GM19240 (cell line): ENCODE data around the gene NUP210L.
"Not testable (repeated sequence)": the region's sequence is repeated elsewhere in the genome, so short reads cannot be mapped to it uniquely, and the experiment has no call there.

ENCODE experiments used
- DNase-seq: peaks from one replicate; pipeline ENCODE4 v3.0.0; 2011; ENCODE audit warnings: low spot score; ENCODE audit not compliant: insufficient read length

The NUP210L gene

DNA sequence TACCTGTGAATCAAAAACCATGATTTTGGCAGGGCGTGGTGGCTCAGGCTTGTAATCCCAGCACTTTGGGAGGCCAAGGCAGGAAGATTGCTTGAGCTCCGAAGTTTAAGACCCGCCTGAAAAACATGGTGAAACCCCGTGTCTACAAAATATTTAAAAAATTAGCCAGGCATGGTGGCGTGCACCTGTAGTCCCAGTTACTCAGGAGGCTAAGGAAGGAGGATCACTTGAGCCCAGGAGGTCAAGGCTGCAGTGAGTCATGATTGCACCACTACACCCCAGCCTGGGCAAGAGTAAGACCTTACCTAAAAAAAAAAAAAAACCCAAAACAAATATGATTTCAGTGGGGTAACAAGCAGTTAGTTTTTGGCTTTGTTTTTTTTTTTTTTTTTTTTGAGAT is 54.7 kb downstream of the NUP210L start:
- DNase-seq: not testable (repeated sequence)

DNA sequence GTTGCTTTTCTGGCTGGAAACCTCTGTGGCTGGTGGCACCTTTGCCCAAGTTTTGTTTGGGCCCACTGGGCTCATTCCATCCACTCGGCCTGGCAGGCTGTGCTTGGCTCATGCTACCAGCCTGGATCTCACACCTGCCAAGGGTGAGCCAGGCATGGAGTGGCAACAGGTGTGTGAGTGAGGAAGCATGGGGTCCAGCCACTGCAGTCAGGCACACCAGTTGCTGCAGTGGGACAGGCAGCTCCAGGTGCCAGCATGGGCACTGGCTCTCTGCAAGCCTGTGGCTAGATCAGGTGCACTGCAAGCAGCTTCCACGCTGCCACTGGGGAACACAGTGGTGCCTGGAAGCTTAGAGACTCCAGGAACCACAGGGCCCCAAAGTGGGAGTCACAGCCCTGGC is 57.0 kb downstream of the NUP210L start:
- DNase-seq: no peak

GRCh38 chr1:154095456-154096060 is 59.3 kb downstream of the NUP210L start:
- DNase-seq: no peak

- DNase-seq: no peak
These were observed 60.5 kb downstream of the NUP210L start for GRCh38 chr1:154094411-154094810.

DNA sequence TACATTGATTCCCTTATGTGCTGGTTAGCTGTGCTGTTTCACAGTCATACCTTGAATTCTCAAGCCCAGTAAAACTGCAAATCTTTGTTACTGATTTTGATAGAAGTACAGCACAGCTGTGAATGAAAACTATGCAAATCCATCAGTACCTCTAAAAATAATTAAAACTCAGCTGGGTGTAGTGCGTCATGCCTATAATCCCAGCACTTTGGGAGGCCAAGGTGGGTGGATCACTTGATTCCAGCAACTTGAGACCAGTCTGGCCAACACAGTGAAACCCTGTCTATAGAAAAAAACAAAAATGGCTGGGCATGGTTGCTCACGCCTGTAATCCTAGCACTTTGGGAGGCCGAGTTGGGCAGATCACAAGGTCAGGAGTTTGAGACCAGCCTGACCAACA is 61.2 kb downstream of the NUP210L start:
- DNase-seq: no peak

DNA sequence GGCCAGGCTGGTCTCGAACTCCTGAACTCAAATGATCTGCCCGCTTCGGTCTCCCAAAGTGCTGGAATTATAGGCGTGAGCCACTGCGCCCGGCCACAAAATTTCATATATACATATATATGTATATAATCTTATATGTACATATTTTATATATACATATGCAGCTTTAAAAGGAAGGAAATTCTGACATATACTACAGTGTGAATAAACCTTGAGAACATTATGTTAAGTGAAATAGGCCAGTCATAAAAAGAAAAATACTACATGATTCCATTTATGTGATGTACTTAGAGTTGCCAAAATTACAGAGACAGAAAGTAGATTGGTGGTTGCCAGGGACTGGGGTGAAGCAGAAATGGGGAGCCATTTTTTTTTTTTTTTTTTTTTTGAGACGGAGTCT is 63.2 kb downstream of the NUP210L start:
- DNase-seq: no peak

DNA sequence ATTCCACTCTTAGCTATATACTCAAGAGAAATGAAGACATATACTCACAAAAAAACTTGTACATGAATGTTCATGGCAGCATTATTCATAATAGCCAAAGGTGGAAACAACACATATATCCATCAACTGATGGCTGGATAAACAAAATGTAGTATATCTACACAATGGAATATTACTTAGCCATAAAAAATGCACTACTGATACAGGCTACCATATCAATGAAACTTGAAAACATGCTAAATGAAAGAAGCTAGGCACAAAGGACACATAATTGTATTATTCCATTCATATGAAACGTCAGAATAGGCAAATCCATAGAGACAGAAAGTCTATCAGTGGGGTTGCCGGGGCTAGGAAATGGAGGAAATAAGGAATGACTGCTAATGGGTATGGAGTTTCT is 67.3 kb downstream of the NUP210L start:
- no peak for DNase-seq

DNA sequence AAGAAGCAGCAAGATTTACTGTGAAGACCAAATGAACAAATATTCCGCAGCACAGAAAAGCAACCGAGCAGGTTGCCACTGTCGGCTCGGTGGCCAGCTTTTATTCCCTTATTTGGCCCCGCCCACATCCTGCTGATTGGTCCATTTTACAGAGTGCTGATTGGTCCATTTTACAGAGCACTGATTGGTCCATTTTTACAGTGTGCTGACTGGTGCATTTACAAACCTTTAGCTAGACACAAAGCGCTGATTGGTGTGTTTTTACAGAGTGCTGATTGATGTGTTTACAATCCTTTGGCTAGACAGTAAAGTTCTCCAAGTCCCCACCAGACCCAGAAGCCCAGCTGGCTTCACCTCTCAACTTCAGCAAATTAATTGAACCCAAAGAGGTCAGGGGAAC is 71.8 kb downstream of the NUP210L start:
- DNase-seq: not testable (repeated sequence)

DNA sequence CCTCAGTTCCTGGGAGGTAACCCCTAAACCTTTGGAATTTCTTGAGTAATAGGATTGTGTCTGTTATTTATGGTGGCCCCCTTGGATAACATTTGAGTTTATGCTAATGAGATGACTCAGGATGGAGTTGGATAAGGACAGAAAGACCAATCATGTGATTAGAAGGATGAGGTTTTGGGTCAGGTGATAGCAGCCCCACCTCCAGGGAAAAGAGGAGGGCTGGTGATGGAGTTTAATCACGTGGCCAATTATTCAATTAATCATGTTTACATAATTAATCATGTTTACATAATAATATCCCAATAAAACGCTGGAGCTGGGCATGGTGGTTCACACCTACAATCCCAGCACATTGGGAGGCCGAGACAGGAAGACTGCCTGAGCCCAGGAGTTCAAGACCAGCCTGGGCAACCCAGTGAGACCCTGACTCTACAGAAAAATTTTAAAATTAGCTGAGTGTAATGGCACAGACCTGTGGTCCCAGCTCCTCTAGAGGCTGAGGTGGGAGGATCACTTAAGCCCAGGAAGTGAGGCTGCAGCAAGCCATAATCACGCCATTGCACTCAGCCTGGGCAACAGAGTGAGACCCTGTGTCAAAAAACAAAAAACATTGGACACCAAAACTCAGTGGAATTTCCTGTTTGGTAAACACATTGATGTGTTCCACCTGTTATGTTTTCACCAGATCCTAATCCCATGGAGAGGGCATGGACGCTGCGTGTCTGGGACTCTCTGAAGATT is 73.3 kb downstream of the NUP210L start:
- DNase-seq: no peak

- DNase-seq: no peak
These were observed 78.5 kb downstream of the NUP210L start for GRCh38 chr1:154076413-154076812.

GRCh38 chr1:154075746-154076145 is 79.1 kb downstream of the NUP210L start:
- DNase-seq: no peak

DNA sequence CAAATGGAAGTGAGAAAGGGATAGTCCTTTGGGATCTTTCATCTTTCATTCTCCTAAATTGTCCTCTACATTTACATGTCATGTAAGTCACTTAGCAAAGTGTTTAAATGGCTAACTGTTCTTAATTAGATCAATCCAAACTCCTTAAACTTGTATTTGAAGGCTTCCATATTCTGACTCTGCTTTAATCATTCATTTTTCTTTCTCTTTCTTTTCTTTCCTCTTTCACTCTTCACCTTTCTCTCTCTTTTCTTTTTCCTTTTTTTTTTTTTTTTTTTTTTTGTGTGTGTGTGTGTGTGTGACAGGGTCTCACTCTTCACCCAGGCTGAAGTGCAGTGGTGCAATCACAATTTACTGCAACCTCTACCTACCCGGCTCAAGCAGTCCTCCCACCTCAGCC is 92.6 kb downstream of the NUP210L start:
- DNase-seq: no peak

DNA sequence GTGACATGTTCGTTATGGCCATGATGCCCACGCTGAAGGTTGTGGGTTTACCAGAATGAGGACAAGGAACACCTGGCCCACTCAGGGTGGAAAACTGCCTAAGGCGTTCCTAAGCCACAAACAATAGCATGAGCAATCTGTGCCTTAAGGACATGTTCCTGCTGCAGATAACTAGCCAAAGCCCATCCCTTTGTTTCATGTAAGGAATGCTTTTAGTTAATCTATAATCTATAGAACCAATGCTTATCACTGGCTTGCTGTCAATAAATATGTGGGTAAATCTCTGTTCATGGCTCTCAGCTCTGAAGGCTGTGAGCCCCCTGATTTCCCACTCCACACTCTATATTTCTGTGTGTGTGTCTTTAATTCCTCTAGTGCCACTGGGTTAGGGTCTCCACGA is 107.4 kb downstream of the NUP210L start:
- not testable (repeated sequence) for DNase-seq

DNA sequence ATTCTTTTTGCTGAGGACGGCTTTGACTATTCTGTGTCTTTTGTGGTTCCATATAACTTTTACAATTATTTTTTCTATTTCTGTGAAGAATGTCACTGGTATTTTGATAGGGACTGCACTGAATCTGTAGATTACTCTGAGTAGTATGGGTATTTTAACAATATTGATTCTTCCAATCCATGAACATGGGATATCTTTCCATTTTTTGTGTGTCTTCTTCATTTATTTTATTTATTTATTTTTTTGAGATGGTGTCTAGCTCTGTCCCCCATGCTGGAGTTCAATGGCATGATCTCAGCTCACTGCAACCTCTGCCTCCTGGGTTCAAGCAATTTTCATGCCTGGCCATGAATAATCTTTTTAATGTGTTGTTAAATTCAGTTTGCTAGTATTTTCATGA is 121.2 kb downstream of the NUP210L start:
- DNase-seq: not testable (repeated sequence)

DNA sequence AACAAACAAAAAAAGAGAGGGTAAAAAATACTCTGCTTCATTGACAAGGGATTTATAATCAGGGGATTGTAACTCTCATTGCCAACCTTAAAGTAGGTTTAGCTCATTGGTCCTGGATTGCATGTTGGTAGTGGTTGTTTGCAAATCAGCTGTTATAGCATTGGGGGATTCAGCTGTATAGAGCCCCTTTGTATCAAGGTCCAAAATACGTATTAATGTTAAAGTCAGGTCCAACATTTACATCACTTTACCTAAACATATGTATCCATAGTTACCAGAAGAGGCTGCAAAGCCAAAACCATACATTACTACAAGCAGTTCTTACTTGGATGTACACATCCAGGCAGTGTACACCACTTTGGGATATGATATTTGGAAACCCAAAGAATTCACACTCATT is 134.9 kb downstream of the NUP210L start:
- DNase-seq: no peak

GRCh38 chr1:154019269-154019668 is 135.6 kb downstream of the NUP210L start:
- no peak for DNase-seq

GRCh38 chr1:154014154-154014907 is 140.5 kb downstream of the NUP210L start:
- no peak for DNase-seq

GRCh38 chr1:154012543-154012942 is 142.3 kb downstream of the NUP210L start:
- not testable (repeated sequence) for DNase-seq

- DNase-seq: no peak
These were observed 142.7 kb downstream of the NUP210L start for GRCh38 chr1:154012129-154012528.

DNA sequence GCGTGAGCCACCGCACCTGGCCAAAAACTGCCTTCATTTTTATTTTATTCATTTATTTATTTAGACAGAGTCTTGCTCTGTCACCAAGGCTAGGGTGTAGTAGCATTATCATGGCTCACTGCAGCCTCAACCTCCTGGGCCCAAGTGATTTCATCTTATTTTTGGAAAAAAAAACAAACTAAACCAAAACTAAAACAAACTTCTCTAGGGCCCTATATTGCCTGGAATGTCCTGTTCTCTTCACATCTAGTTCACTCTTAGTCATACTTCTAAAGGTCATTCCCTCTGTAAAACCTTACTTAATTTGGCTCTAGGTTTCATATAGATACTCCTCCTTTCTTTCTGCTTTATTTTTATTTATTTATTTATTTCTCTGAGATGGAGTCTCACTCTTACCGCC is 148.7 kb downstream of the NUP210L start:
- DNase-seq: no peak

GRCh38 chr1:154000420-154000819 is 154.5 kb downstream of the NUP210L start:
- no peak for DNase-seq

- not testable (repeated sequence) for DNase-seq
These were observed 158.0 kb downstream of the NUP210L start for GRCh38 chr1:153996882-153997281.
